ENCODE data around the gene ANKRD39.

DNA sequence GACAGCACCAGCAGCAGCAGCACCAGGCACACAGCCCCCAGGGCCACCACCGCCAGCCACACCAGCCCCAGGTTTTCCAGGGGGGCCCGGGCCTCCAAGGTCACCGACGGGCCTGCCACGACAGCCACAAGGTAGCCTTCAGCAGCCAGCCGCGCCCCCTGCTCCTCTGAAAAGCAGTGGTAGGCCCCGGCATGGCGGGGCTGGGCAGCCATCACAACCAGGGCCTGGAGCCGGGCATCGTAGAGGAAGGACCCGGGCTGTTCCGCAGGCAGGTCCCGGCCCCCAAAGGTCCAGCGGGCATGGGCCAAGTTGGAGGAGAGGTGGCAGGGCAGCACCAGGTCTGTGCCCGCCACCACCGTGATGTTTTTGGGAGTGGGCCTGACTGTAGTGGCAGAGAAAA, 3.3 kb upstream of the ANKRD39 start:
- TF ChIP-seq EZH2 (IDR thresholded peaks at IDR 0.05; ENCODE audit: low read depth, unreplicated experiment) (no peak), JUNB (IDR thresholded peaks at IDR 0.05; ENCODE audit: unreplicated experiment) (no peak), POLR2AphosphoS5 (IDR thresholded peaks at IDR 0.05; ENCODE audit: low read depth) (no peak)
- TF ChIP-seq, protein P1, sequence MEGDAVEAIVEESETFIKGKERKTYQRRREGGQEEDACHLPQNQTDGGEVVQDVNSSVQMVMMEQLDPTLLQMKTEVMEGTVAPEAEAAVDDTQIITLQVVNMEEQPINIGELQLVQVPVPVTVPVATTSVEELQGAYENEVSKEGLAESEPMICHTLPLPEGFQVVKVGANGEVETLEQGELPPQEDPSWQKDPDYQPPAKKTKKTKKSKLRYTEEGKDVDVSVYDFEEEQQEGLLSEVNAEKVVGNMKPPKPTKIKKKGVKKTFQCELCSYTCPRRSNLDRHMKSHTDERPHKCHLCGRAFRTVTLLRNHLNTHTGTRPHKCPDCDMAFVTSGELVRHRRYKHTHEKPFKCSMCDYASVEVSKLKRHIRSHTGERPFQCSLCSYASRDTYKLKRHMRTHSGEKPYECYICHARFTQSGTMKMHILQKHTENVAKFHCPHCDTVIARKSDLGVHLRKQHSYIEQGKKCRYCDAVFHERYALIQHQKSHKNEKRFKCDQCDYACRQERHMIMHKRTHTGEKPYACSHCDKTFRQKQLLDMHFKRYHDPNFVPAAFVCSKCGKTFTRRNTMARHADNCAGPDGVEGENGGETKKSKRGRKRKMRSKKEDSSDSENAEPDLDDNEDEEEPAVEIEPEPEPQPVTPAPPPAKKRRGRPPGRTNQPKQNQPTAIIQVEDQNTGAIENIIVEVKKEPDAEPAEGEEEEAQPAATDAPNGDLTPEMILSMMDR (conservative IDR thresholded peaks at IDR 0.05; ENCODE audit: low read depth in 2 of 2): no peak
- TF ChIP-seq, protein P2, sequence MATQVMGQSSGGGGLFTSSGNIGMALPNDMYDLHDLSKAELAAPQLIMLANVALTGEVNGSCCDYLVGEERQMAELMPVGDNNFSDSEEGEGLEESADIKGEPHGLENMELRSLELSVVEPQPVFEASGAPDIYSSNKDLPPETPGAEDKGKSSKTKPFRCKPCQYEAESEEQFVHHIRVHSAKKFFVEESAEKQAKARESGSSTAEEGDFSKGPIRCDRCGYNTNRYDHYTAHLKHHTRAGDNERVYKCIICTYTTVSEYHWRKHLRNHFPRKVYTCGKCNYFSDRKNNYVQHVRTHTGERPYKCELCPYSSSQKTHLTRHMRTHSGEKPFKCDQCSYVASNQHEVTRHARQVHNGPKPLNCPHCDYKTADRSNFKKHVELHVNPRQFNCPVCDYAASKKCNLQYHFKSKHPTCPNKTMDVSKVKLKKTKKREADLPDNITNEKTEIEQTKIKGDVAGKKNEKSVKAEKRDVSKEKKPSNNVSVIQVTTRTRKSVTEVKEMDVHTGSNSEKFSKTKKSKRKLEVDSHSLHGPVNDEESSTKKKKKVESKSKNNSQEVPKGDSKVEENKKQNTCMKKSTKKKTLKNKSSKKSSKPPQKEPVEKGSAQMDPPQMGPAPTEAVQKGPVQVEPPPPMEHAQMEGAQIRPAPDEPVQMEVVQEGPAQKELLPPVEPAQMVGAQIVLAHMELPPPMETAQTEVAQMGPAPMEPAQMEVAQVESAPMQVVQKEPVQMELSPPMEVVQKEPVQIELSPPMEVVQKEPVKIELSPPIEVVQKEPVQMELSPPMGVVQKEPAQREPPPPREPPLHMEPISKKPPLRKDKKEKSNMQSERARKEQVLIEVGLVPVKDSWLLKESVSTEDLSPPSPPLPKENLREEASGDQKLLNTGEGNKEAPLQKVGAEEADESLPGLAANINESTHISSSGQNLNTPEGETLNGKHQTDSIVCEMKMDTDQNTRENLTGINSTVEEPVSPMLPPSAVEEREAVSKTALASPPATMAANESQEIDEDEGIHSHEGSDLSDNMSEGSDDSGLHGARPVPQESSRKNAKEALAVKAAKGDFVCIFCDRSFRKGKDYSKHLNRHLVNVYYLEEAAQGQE (IDR thresholded peaks at IDR 0.05; ENCODE audit: unreplicated experiment): no peak

All from GM23338 (cell line).